Putamen (tissue), 1 donor: ENCODE measurements around the gene HELZ.
"Not testable (repeated sequence)": the region's sequence is repeated elsewhere in the genome, so short reads cannot be mapped to it uniquely, and the experiment has no call there.

Experiments
- DNase-seq: peaks from one replicate; pipeline ENCODE4 v3.0.0-alpha.2; 2016; ENCODE audit warnings: low spot score

The HELZ gene

GRCh38 chr17:67229109-67229955, 15.7 kb downstream of the HELZ start:
- DNase-seq: no peak

- no peak for DNase-seq
Measured at GRCh38 chr17:67227488-67227887, 17.5 kb downstream of the HELZ start.

GRCh38 chr17:67225316-67225715, 19.7 kb downstream of the HELZ start:
- no peak for DNase-seq

- no peak for DNase-seq
Measured at GRCh38 chr17:67224736-67225135, 20.3 kb downstream of the HELZ start.

- no peak for DNase-seq
Measured at GRCh38 chr17:67223924-67224323, 21.1 kb downstream of the HELZ start.

- no peak for DNase-seq
Measured at GRCh38 chr17:67221062-67221998, 23.7 kb downstream of the HELZ start.

- peak; percentile 55 for DNase-seq
Measured at GRCh38 chr17:67218385-67218950, 26.5 kb downstream of the HELZ start.

GRCh38 chr17:67217446-67217845, 27.6 kb downstream of the HELZ start:
- DNase-seq: no peak

- DNase-seq: no peak
Measured at GRCh38 chr17:67216578-67217320, 28.2 kb downstream of the HELZ start.

GRCh38 chr17:67215991-67216421, 29.0 kb downstream of the HELZ start:
- DNase-seq: peak; percentile 78

- no peak for DNase-seq
Measured at GRCh38 chr17:67212714-67213417, 32.1 kb downstream of the HELZ start.

GRCh38 chr17:67212231-67212630, 32.8 kb downstream of the HELZ start:
- DNase-seq: no peak

GRCh38 chr17:67211742-67212141, 33.3 kb downstream of the HELZ start:
- no peak for DNase-seq

- DNase-seq: no peak
Measured at GRCh38 chr17:67210915-67211314, 34.1 kb downstream of the HELZ start.

- DNase-seq: no peak
Measured at GRCh38 chr17:67208232-67208631, 36.8 kb downstream of the HELZ start.

GRCh38 chr17:67203818-67204217, 41.2 kb downstream of the HELZ start:
- DNase-seq: no peak

GRCh38 chr17:67202503-67202902, 42.5 kb downstream of the HELZ start:
- no peak for DNase-seq

GRCh38 chr17:67200727-67201301, 44.2 kb downstream of the HELZ start:
- no peak for DNase-seq

GRCh38 chr17:67198131-67198530, 46.9 kb downstream of the HELZ start:
- DNase-seq: no peak

- DNase-seq: not testable (repeated sequence)
Measured at GRCh38 chr17:67197023-67197422, 48.0 kb downstream of the HELZ start.

- no peak for DNase-seq
Measured at GRCh38 chr17:67196422-67196821, 48.6 kb downstream of the HELZ start.
